OCI-LY7 (cell line): Measurements from ENCODE around the gene NDUFA8. TPM values are rescaled to one million over a fixed set of nuclear protein-coding genes. Genes with fewer than 3 reads are reported as not detected.

Source experiments
- BruUV-seq: library from RNA; stranded (reverse); fragments of 400-500 nt; replicated peaks from 2 replicates; lab custom pipeline; 2021; lab: Mats Ljungman, UMichigan
- CTCF ChIA-PET: fragments of 300-600 bp; sonication (Branson Sonifier 250); formaldehyde crosslinking; loops from one replicate; lab custom pipeline; 2022; ENCODE audit warnings: antibody characterized with exemption; ENCODE audit not compliant: unreplicated experiment; lab: Charles Lee
- POLR2A ChIA-PET: fragments of 300-600 bp; sonication (Branson Sonifier 250); formaldehyde crosslinking; loops from one replicate; lab custom pipeline; 2022; ENCODE audit warnings: antibody characterized with exemption; lab: Charles Lee
- DNase-seq: peaks from one replicate; pipeline ENCODE4 v3.0.0-alpha.2; 2015; ENCODE audit warnings: low spot score
- H2AFZ ChIP-seq: fragments of 200-600 bp; sonication (generic), shearing (Covaris generic); 2 replicates; pipeline ENCODE4 v1.6.1; 2014; ENCODE audit warnings: mild to moderate bottlenecking, antibody characterized with exemption, low read length, moderate library complexity
- H3K27ac ChIP-seq: fragments of 200-600 bp; sonication (generic); 2 replicates; pipeline ENCODE4 v1.5.1; 2014; ENCODE audit warnings: mixed run types, low read depth, mild to moderate bottlenecking, moderate library complexity, low read length, inconsistent platforms; ENCODE audit not compliant: poor library complexity, severe bottlenecking
- H3K36me3 ChIP-seq: fragments of 200-600 bp; sonication (generic); 2 replicates; pipeline ENCODE4 v1.6.1; 2014; ENCODE audit warnings: mild to moderate bottlenecking, antibody characterized with exemption, low read length, moderate library complexity, mixed read lengths; ENCODE audit not compliant: insufficient read depth
- H3K4me1 ChIP-seq: fragments of 200-600 bp; sonication (generic); 2 replicates; pipeline ENCODE4 v1.5.1; 2014; ENCODE audit warnings: mild to moderate bottlenecking, low read length; ENCODE audit not compliant: insufficient read depth, poor library complexity, severe bottlenecking
- H3K4me2 ChIP-seq: fragments of 200-600 bp; sonication (generic); 2 replicates; pipeline ENCODE4 v1.6.1; 2014; ENCODE audit warnings: mild to moderate bottlenecking, low read length
- H3K4me3 ChIP-seq: fragments of 200-600 bp; sonication (generic); 2 replicates; pipeline ENCODE4 v1.5.1; 2014; ENCODE audit warnings: mild to moderate bottlenecking, low read depth, low read length; ENCODE audit not compliant: poor library complexity, severe bottlenecking
- H3K79me2 ChIP-seq: fragments of 200-600 bp; sonication (generic); 2 replicates; pipeline ENCODE4 v1.6.1; 2016; ENCODE audit warnings: low read depth, mild to moderate bottlenecking, low read length, moderate library complexity, mixed read lengths; ENCODE audit not compliant: insufficient read depth
- H3K9me2 ChIP-seq: fragments of 200-600 bp; sonication (generic); 2 replicates; pipeline ENCODE4 v1.6.1; 2016; ENCODE audit warnings: mild to moderate bottlenecking, low read length, mixed read lengths; ENCODE audit not compliant: insufficient read depth
- H3K9me3 ChIP-seq: fragments of 200-600 bp; sonication (generic); 2 replicates; pipeline ENCODE4 v1.6.1; 2014; ENCODE audit warnings: mild to moderate bottlenecking, mixed run types, low read length, mixed read lengths
- H4K20me1 ChIP-seq: fragments of 200-600 bp; sonication (generic); 2 replicates; pipeline ENCODE4 v1.6.1; 2014; ENCODE audit warnings: mild to moderate bottlenecking, antibody characterized with exemption, low read length, moderate library complexity, mixed read lengths; ENCODE audit not compliant: insufficient read depth
- CTCF ChIP-seq: fragments of 200-600 bp; sonication (generic); conservative IDR thresholded peaks from 2 replicates; pipeline ENCODE4 v1.5.1; 2014; ENCODE audit warnings: mild to moderate bottlenecking, antibody characterized with exemption, low read length, moderate library complexity, mixed read lengths
- EZH2phosphoT487 ChIP-seq: fragments of 200-600 bp; sonication (generic); IDR thresholded peaks from 2 replicates; pipeline ENCODE4 v1.6.1; 2018; ENCODE audit warnings: low read depth, borderline replicate concordance, mild to moderate bottlenecking, mixed run types, antibody characterized with exemption, low read length, moderate library complexity, mixed read lengths
- intact Hi-C: fragments of 100-400 bp; cut with micrococcal nuclease; formaldehyde crosslinking; loops from one replicate; pipeline ENCODE4 v1.10.0; 2022; ENCODE audit not compliant: unreplicated experiment
- total RNA-seq, 2 experiments: library from RNA; depleted of rRNA in 1 of 2; stranded (reverse); fragments of >200 nt in 1 of 2; shearing (Covaris generic) in 1 of 2; gene quantifications; 2 replicates each; pipeline ENCODE4 v1.2.3, GENCODE V29; 2014 to 2022

NDUFA8 gene
- total RNA-seq, 2 experiments from 2014 or later, result 24.2 to 51.0 TPM

DNA sequence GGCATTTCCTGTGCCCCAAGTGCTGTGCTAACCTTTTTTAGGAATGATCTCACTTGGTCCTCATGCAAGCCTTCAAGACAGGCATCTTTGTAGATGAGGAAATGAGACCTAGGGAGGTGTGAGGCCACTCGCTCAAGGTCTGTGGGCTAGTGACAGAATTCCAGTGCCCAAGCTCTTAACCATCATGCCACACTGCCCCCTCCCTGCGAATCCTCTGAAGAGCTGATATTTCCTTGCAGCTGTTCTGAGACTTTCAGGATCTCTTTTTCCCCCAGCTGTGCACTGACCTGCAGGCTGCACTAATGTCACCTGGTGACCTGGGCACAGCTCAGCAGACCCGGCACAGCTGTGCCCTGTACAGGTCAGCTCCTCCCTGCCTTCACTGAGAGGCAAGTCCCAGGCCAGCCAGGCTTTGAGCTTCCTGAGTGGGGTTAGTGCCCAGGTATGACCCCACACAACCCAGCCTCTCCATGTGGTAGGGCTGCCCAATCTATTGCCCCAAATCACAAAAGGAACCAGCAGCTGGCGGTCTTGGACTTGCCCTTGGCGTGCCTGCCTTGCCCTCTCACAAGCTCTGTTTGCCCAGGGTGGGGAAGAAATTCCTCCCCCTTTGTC lies 32.8 kb upstream of the NDUFA8 start:
- Histone ChIP-seq H3K9me2 (no peaks in the 10 kb centered on the region), H3K4me3 (no peak overlapping the region), H3K9me3 (no peaks in the 10 kb centered on the region), H3K79me2 (no peaks in the 10 kb centered on the region), H3K36me3 (no peaks in the 10 kb centered on the region), H3K4me1 (no peaks in the 10 kb centered on the region), H2AFZ (no peak overlapping the region), H3K4me2 (no peak overlapping the region), H3K27ac (no peak overlapping the region), H4K20me1 (no peaks in the 10 kb centered on the region)
- CTCF ChIA-PET, result no interaction called here
- POLR2A ChIA-PET, result no interaction called here
- no TSS peak for BruUV-seq
- intact Hi-C loops, result no loop called here
- no peak for DNase-seq
- no peak for TF ChIP-seq EZH2phosphoT487
- no peak for TF ChIP-seq CTCF

GRCh38 chr9:122191584-122191983 lies 32.0 kb upstream of the NDUFA8 start:
- Histone ChIP-seq H3K4me2 (no peak overlapping the region), H3K4me3 (no peak overlapping the region), H3K9me3 (no peaks in the 10 kb centered on the region), H3K9me2 (no peaks in the 10 kb centered on the region), H3K36me3 (no peaks in the 10 kb centered on the region), H3K27ac (no peak overlapping the region), H4K20me1 (no peaks in the 10 kb centered on the region), H3K79me2 (no peaks in the 10 kb centered on the region), H2AFZ (no peak overlapping the region), H3K4me1 (no peaks in the 10 kb centered on the region)
- ChIA-PET POLR2A (interaction anchor here (0.6 kb wide), 1 partner anchor 1428 kb away, joined by 3 read pairs; no protein-coding TSS in a partner anchor), CTCF (no interaction called here)
- no TSS peak for BruUV-seq
- no peak for DNase-seq
- TF ChIP-seq EZH2phosphoT487 (no peak), CTCF (no peak)
- intact Hi-C loops, result no loop called here

DNA sequence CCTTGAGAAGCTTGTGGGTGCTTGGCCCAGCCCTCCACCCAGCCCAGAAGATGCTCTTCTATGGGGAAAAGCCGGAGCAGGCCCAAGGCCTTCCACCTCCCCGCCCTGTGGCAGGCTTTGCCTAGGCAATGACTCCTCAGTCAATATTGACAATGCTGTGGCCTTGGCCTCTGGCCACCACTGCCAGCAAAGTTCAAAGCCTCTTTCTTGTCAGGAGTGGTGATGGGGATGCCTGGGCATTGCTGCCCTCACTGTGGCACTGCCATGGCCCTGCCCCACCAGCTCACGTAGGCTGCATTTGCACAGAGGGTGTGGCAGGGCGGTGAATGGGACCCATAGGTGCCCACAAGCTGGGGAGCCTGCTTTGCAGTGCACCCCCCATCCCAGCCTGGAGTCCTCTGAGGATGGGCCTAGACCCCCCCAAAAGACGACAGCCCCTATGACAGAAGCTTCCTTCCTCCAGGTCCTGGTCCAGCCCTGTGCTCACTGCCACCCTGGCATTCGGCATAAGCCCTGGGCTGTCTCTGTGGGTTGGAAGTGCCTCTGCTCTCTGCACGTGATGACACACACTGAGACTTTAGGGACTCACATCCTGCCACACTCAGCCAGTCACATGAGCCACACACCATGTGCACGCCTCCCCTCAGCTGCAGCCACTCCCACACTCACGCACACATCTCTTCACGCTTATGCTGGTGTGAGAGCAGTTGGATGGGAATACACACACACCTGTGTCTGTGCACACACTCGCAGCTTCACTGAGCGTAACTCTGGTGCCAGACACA lies 31.2 kb upstream of the NDUFA8 start:
- BruUV-seq, result no TSS peak
- intact Hi-C loops, result no loop called here
- H3K9me2 ChIP-seq, result no peaks in the 10 kb centered on the region
- H4K20me1 ChIP-seq, result no peaks in the 10 kb centered on the region
- H3K36me3 ChIP-seq, result no peaks in the 10 kb centered on the region
- CTCF ChIA-PET, result no interaction called here
- H2AFZ ChIP-seq, result no peak overlapping the region
- TF ChIP-seq EZH2phosphoT487 (no peak), CTCF (no peak)
- no peaks in the 10 kb centered on the region for H3K9me3 ChIP-seq
- DNase-seq, result no peak
- H3K4me3 ChIP-seq, result no peak overlapping the region
- POLR2A ChIA-PET, result no interaction called here
- H3K27ac ChIP-seq, result no peak overlapping the region
- no peaks in the 10 kb centered on the region for H3K79me2 ChIP-seq
- H3K4me2 ChIP-seq, result no peak overlapping the region
- H3K4me1 ChIP-seq, result no peaks in the 10 kb centered on the region
